ENCODE data around the gene ING3.

GRCh38 chr7:121023683-121024511, 73.3 kb downstream of the ING3 start:
- TF ChIP-seq CTCF (IDR thresholded peaks at IDR 0.05) (no peak), POLR2AphosphoS5 (IDR thresholded peaks at IDR 0.05) (no peak), POLR2A (IDR thresholded peaks at IDR 0.05) (no peak)
